K562 (cell line): ENCODE data around the gene CASKIN1. TPM values are rescaled to one million over a fixed set of nuclear protein-coding genes. Genes with fewer than 3 reads are reported as not detected.
A peak's percentile ranks its signal among the peaks of the same experiment; 100 is the strongest.

Experiments used
- ATAC-seq: fragments of 200-7000 bp; cut with Tn5 transposase; 3 replicates; pipeline ENCODE4 v1.9.1; 2020; ENCODE audit warnings: moderate library complexity
- BruUV-seq: library from RNA; stranded (reverse); fragments of 400-500 nt; replicated peaks from 2 replicates; lab custom pipeline; 2021; lab: Mats Ljungman, UMichigan
- CTCF ChIA-PET: fragments of 300-600 bp; formaldehyde crosslinking; extraction: SDS; loops from one replicate; lab custom pipeline; 2021; ENCODE audit warnings: low intra/inter-chr PET ratio; lab: Yijun Ruan, JAX
- POLR2A ChIA-PET: fragments of 300-600, 350-650 bp; sonication (Branson Sonifier 250); formaldehyde crosslinking; extraction: SDS; loops from one replicate; lab custom pipeline; 2021; ENCODE audit warnings: antibody characterized with exemption, inconsistent platforms; lab: Yijun Ruan, JAX
- DNase-seq, 4 experiments: peaks; one replicate each; pipeline versions ENCODE4 v3.0.0 to v3.0.0-alpha.2; 2011 to 2018; ENCODE audit warnings: low spot score in 3 of 4, mixed read lengths in 3 of 4; ENCODE audit errors: extremely low read depth in 1 of 4
- FAIRE-seq: peaks from 2 replicates; lab custom pipeline; 2011; peaks lifted over from hg19 to GRCh38; lab: Jason Lieb, UNC
- H2AFZ ChIP-seq: 2 replicates; pipeline ENCODE4 v1.6.0; 2011; ENCODE audit warnings: low read depth, low read length, control low read depth, inconsistent platforms
- H3K27ac ChIP-seq: fragments of 200-600 bp; 3 replicates; pipeline ENCODE4 v1.8.0; 2011; ENCODE audit warnings: low read depth, mild to moderate bottlenecking, control low read depth, inconsistent platforms, low read length, moderate library complexity, mixed read lengths; ENCODE audit errors: extremely low read depth
- H3K27me3 ChIP-seq, 2 experiments: fragments of 300-600 bp in 1 of 2; 2 replicates in 1 of 2; 3 replicates in 1 of 2; pipeline versions ENCODE4 v1.6.0 to v1.8.0; 2011; ENCODE audit warnings: inconsistent platforms in 2 of 2, low read length in 2 of 2, mild to moderate bottlenecking in 1 of 2, mixed read lengths in 1 of 2, moderate library complexity in 1 of 2; ENCODE audit not compliant: control insufficient read depth in 2 of 2, insufficient read depth in 2 of 2
- H3K36me3 ChIP-seq: fragments of 300-600 bp; 3 replicates; pipeline ENCODE4 v1.8.0; 2011; ENCODE audit warnings: mild to moderate bottlenecking, low read length, inconsistent platforms; ENCODE audit not compliant: control insufficient read depth, insufficient read depth
- H3K4me1 ChIP-seq, 2 experiments: fragments of 200-600 bp in 1 of 2; replicated peaks in 1 of 2; 2 replicates in 1 of 2; 3 replicates in 1 of 2; pipeline versions ENCODE4 v1.5.1 to v1.8.0; 2011; ENCODE audit warnings: inconsistent platforms in 2 of 2, low read length in 2 of 2, mild to moderate bottlenecking in 1 of 2, mixed read lengths in 1 of 2, moderate library complexity in 1 of 2; ENCODE audit not compliant: control insufficient read depth in 2 of 2, insufficient read depth in 2 of 2
- H3K4me2 ChIP-seq: 2 replicates; pipeline ENCODE4 v1.6.1; 2011; ENCODE audit warnings: low read length, control low read depth, inconsistent platforms, mixed read lengths; ENCODE audit not compliant: insufficient read depth
- H3K4me3 ChIP-seq: fragments of 200-600 bp; sonication (generic), shearing (Covaris generic); 2 replicates; pipeline ENCODE4 v1.5.1; 2016; ENCODE audit warnings: control low read depth, inconsistent platforms
- H3K79me2 ChIP-seq: fragments of 200-600 bp; 3 replicates; pipeline ENCODE4 v1.8.0; 2011; ENCODE audit warnings: low read length, inconsistent platforms; ENCODE audit not compliant: control insufficient read depth, insufficient read depth
- H3K9ac ChIP-seq, 2 experiments: 2 replicates each; pipeline versions ENCODE4 v1.6.0 to v1.6.1; 2011; ENCODE audit warnings: low read depth in 2 of 2, low read length in 2 of 2, control low read depth in 1 of 2, inconsistent platforms in 1 of 2, mild to moderate bottlenecking in 1 of 2, mixed read lengths in 1 of 2; ENCODE audit not compliant: insufficient read depth in 1 of 2
- H3K9me1 ChIP-seq: one replicate; pipeline ENCODE4 v1.6.0; 2011; ENCODE audit warnings: inconsistent platforms, mild to moderate bottlenecking, low read length, moderate library complexity; ENCODE audit not compliant: control insufficient read depth, insufficient read depth
- H3K9me3 ChIP-seq: replicated peaks from 2 replicates; pipeline ENCODE4 v1.5.1; 2011; ENCODE audit warnings: low read depth, low read length, inconsistent platforms; ENCODE audit not compliant: control insufficient read depth, insufficient read depth
- H4K20me1 ChIP-seq: replicated peaks from 2 replicates; pipeline ENCODE4 v1.6.1; 2011; ENCODE audit warnings: low read length, inconsistent platforms, mixed read lengths; ENCODE audit not compliant: control insufficient read depth, insufficient read depth
- BRCA1 ChIP-seq, 2 experiments: fragments of 450-650 bp in 1 of 2; sonication (generic) in 1 of 2; formaldehyde crosslinking in 1 of 2; IDR thresholded peaks; 2 replicates each; pipeline versions ENCODE4 v1.5.0 to v1.6.1; 2017 to 2020; ENCODE audit warnings: mild to moderate bottlenecking in 1 of 2, missing genetic modification reagents in 1 of 2
- MAFK ChIP-seq: IDR thresholded peaks from 2 replicates; pipeline ENCODE4 v1.6.1; 2011; ENCODE audit warnings: low read length, improper control_type of control experiment
- MIER1 ChIP-seq: fragments of 450-650 bp; IDR thresholded peaks from 2 replicates; pipeline ENCODE4 v1.6.1; 2016; ENCODE audit warnings: antibody characterized with exemption, mild to moderate bottlenecking, low read depth
- RBBP5 ChIP-seq: fragments of 200-600 bp; sonication (generic); IDR thresholded peaks from 2 replicates; pipeline ENCODE4 v1.6.1; 2012; ENCODE audit warnings: borderline replicate concordance, mild to moderate bottlenecking, low read length, control low read depth, inconsistent platforms; ENCODE audit not compliant: insufficient read depth, poor library complexity, severe bottlenecking
- WGBS: fragments of 100-300 bp; shearing (Covaris generic); methylation state at CpG from one replicate; pipeline ENCODE4 v1.1.6; 2016; ENCODE audit warnings: low coverage, mixed read lengths; ENCODE audit not compliant: insufficient coverage; ENCODE audit errors: missing lambda C conversion rate; 5-methylcytosine and 5-hydroxymethylcytosine counted together
- in situ Hi-C: fragments of 300-500 bp; cut with MboI; formaldehyde crosslinking; loops from 4 replicates; pipeline ENCODE4 v1.15.0; 2018; ENCODE audit warnings: inconsistent platforms, mixed read lengths
- intact Hi-C: fragments of 100-400 bp; cut with micrococcal nuclease; formaldehyde crosslinking; loops from 2 replicates; pipeline ENCODE4 v1.14.2; 2022
- polyA plus RNA-seq, 8 experiments: library from polyadenylated mRNA; depleted of rRNA in 4 of 8; stranded (reverse) in 5 of 8; unstranded in 3 of 8; fragments of >200 nt; fragmentation: Nextera tagmentation in 2 of 8; fragmentation: Illumina TruSeq in 1 of 8; extraction: Ambion mirVana in 2 of 8; extraction: Trizol in 1 of 8; gene quantifications; 2 replicates each; pipeline versions ENCODE4 v1.2.1 to v1.2.3, GENCODE V29; 2011 to 2014; ENCODE audit warnings: inconsistent platforms in 1 of 8, missing spikeins in 1 of 8
- total RNA-seq, 7 experiments: library from RNA; depleted of rRNA in 6 of 7; stranded (reverse); fragments of >200 nt in 6 of 7; fragmentation: Illumina TruSeq in 2 of 7; extraction: Trizol in 2 of 7; gene quantifications; 2 replicates each; pipeline versions ENCODE4 v1.2.1 to v1.2.3, GENCODE V29; 2011 to 2021; ENCODE audit warnings: low replicate concordance in 1 of 7

The CASKIN1 gene
- total and polyA plus RNA-seq, 9 of the 15 experiments (the other 6 are each of a cell fraction or from before 2014, with no cell fraction given) = 0.15 to 4.5 (median 1.5) TPM; not detected in 2

- no peak overlapping the region for H3K4me2 ChIP-seq
- no peak for ATAC-seq
- H3K36me3 ChIP-seq = peaks cover 61% of the 10 kb centered on the region; the same call in 1 of the 3 replicates
- peak overlapping the region in 1 of 2 experiments; percentile 84; a peak in 2 of 4 replicates for H3K9ac ChIP-seq
- intact Hi-C loops = no loop called here
- TF ChIP-seq MIER1 = no peak
- no peak for TF ChIP-seq MAFK
- TF ChIP-seq BRCA1 (IDR thresholded peaks at IDR 0.05) = no peak
- TF ChIP-seq BRCA1 (CRISPR knock-in tag; IDR thresholded peaks at IDR 0.05) = 0 out of 2 replicates have a peak, but pooled peaks have one; percentile 23
- TF ChIP-seq RBBP5 = no peak
- TF ChIP-seq, all 486 proteins: peak for 1
- Histone ChIP-seq H3K4me3 (no peak overlapping the region), H3K79me2 (peaks cover 53% of the 10 kb centered on the region), H3K27me3 (no peaks in the 10 kb centered on the region), H3K9me1 (no peaks in the 10 kb centered on the region), H3K9me3 (no peaks in the 10 kb centered on the region), H3K27ac (peak overlapping the region; percentile 19; the same call in 1 of the 3 replicates), H2AFZ (no peak overlapping the region), H3K4me1 (peaks cover 9 to 66% of the 10 kb centered on the region in 2 experiments; a peak in 3 of 5 replicates), H4K20me1 (peaks cover 11% of the 10 kb centered on the region)
- in situ Hi-C loops = no loop called here
- DNase-seq (no peak), FAIRE-seq (no peak)
- ChIA-PET CTCF (no interaction called here), POLR2A (interaction anchor here (0.8 to 3.7 kb wide), 6 partner anchors 9 to 25 kb away, joined by 3 to 20 read pairs (median 4); partner anchors contain the start of genes DNASE1L2, ECI1 and PGP)
- BruUV-seq = TSS peak; percentile 24
- WGBS = 78% methylated on average over 9 of the region's 9 CpGs
These were observed 29.9 kb upstream of the CASKIN1 start for GRCh38 chr16:2226245-2226793.
